Stimulated activated CD4-positive, alpha-beta T cell treated with anti-CD3 and anti-CD28 coated beads, Interleukin-15, amount 100 ng/mL, for 48 hours (primary cell): ENCODE data around the gene OVOL3.
"Not testable (repeated sequence)": the region's sequence is repeated elsewhere in the genome, so short reads cannot be mapped to it uniquely, and the experiment has no call there.

ENCODE experiments used
- DNase-seq, 2 donors: peaks; one replicate each; pipeline ENCODE4 v3.0.0-alpha.2; 2020; ENCODE audit warnings: low read depth in 2 of 2

The OVOL3 gene

GRCh38 chr19:36131221-36131620 is 20.3 kb downstream of the OVOL3 start:
- not testable (repeated sequence) for DNase-seq

- DNase-seq = not testable (repeated sequence)
Observed at GRCh38 chr19:36134867-36135266, 23.9 kb downstream of the OVOL3 start.

- DNase-seq = no peak
Observed at GRCh38 chr19:36136964-36137686, 26.2 kb downstream of the OVOL3 start.

GRCh38 chr19:36139120-36139472 is 28.2 kb downstream of the OVOL3 start:
- no peak for DNase-seq

- DNase-seq = peak; percentile 89
Observed at GRCh38 chr19:36139473-36140303, 28.7 kb downstream of the OVOL3 start, which contains the start of gene CAPNS1. Gene CAPNS1 (plus strand): TSS chr19:36140066. CDS start chr19:36141012, 946 bp downstream.

- DNase-seq = peak in 1 of 2 donors; percentile 34
Observed at GRCh38 chr19:36140304-36141038, 29.5 kb downstream of the OVOL3 start.

- peak; percentile 87 to 89 for DNase-seq
Observed at GRCh38 chr19:36141039-36141927, 30.3 kb downstream of the OVOL3 start.

- DNase-seq = no peak
Observed at GRCh38 chr19:36142046-36142445, 31.1 kb downstream of the OVOL3 start.

- DNase-seq = no peak
Observed at GRCh38 chr19:36142496-36142895, 31.6 kb downstream of the OVOL3 start.

- DNase-seq = no peak
Observed at GRCh38 chr19:36144624-36145023, 33.7 kb downstream of the OVOL3 start.

GRCh38 chr19:36149673-36150406 is 38.9 kb downstream of the OVOL3 start:
- DNase-seq = no peak

- DNase-seq = no peak
Observed at GRCh38 chr19:36150586-36150985, 39.6 kb downstream of the OVOL3 start.

- no peak for DNase-seq
Observed at GRCh38 chr19:36151144-36152018, 40.4 kb downstream of the OVOL3 start.

GRCh38 chr19:36152019-36152351 is 41.0 kb downstream of the OVOL3 start:
- no peak for DNase-seq

GRCh38 chr19:36152352-36153091 is 41.6 kb downstream of the OVOL3 start, which contains the start of gene COX7A1:
Gene COX7A1 (minus strand): TSS chr19:36152447. CDS start chr19:36152407, 40 bp downstream.
- DNase-seq = no peak

GRCh38 chr19:36153126-36153525 is 42.2 kb downstream of the OVOL3 start:
- DNase-seq = no peak

GRCh38 chr19:36160821-36161596 is 50.1 kb downstream of the OVOL3 start:
- no peak for DNase-seq
